Right lobe of liver (tissue), 6 donors: ENCODE data around the gene MAST4. TPM values are rescaled to one million over a fixed set of nuclear protein-coding genes. Genes with fewer than 3 reads are reported as not detected.

Source experiments
- ATAC-seq, 4 donors: fragments of 200-7000 bp; cut with Tn5 transposase; one replicate each; pipeline ENCODE4 v1.9.1; 2020; ENCODE audit warnings: mild to moderate bottlenecking in 4 of 4, moderate library complexity in 4 of 4
- DNase-seq, 3 donors: peaks; one replicate each; pipeline ENCODE4 v3.0.0-alpha.2; 2020
- H3K27ac ChIP-seq, 3 donors: fragments of 200-600 bp; one replicate each; pipeline ENCODE4 v1.8.0; 2022
- H3K27me3 ChIP-seq, 2 donors: fragments of 200-600 bp; one replicate each; pipeline ENCODE4 v1.8.0; 2022
- H3K36me3 ChIP-seq, 4 donors: fragments of 200-600 bp; sonication (generic) in 1 of 4; one replicate each; pipeline versions ENCODE4 v1.5.1 to v1.8.0; 2017 to 2022; ENCODE audit warnings: control low read depth in 1 of 4
- H3K4me1 ChIP-seq, 4 donors: fragments of 200-600 bp; sonication (generic) in 1 of 4; one replicate each; pipeline versions ENCODE4 v1.5.1 to v1.8.0; 2017 to 2022; ENCODE audit warnings: control low read depth in 1 of 4
- H3K4me3 ChIP-seq, 3 donors: fragments of 200-600 bp; one replicate each; pipeline ENCODE4 v1.8.0; 2022
- H3K9me3 ChIP-seq, 4 donors: fragments of 200-600 bp; sonication (generic) in 1 of 4; one replicate each; pipeline versions ENCODE4 v1.5.1 to v1.8.0; 2017 to 2022; ENCODE audit warnings: control low read depth in 1 of 4
- CTCF ChIP-seq, 4 donors: fragments of 200-600 bp in 3 of 4; fragments of 450-650 bp in 1 of 4; IDR thresholded peaks; one replicate each; pipeline versions ENCODE4 v1.5.1 to v1.8.0; 2016 to 2022; ENCODE audit warnings: antibody characterized with exemption in 4 of 4, mild to moderate bottlenecking in 2 of 4
- POLR2A ChIP-seq: fragments of 450-650 bp; IDR thresholded peaks from one replicate; pipeline ENCODE4 v1.6.1; 2017; ENCODE audit warnings: antibody characterized with exemption, mild to moderate bottlenecking
- WGBS: methylation state at CpG from one replicate; pipeline ENCODE4 v1.1.6; 2018; ENCODE audit warnings: low coverage, low lambda C conversion rate; ENCODE audit not compliant: insufficient coverage; ENCODE audit errors: missing lambda C conversion rate; 5-methylcytosine and 5-hydroxymethylcytosine counted together
- intact Hi-C, 2 donors: fragments of 100-400 bp; cut with DNase I; formaldehyde crosslinking; loops; one replicate each; pipeline versions ENCODE4 v1.11.2 to v1.14.1; 2022
- total RNA-seq, 6 experiments: library from RNA; depleted of rRNA in 2 of 6; stranded (reverse); fragments of >200 nt in 2 of 6; fragmentation: NEBNext Ultra II Directional in 3 of 6; extraction: Animal tissue kit (Norgen Biotek cat#: 25700) in 3 of 6; gene quantifications; one replicate each; pipeline versions ENCODE4 v1.1.0 to v1.2.4, GENCODE V29; 2016 to 2023
- donor health status: DM: no; HTN: yes; CAD: no.
- donor health status: DM: no; HTN: no; CAD: no.
- donor health status: DM: no; HTN: no; CAD: no.
- donor health status: DM: no; HTN: yes; CAD: no.
- donor health status: DM: no; HTN: yes; CAD: no.

The MAST4 gene
- total RNA-seq, 6 experiments from 2014 or later, result 9.4 to 23.5 (median 13.9) TPM

- Histone ChIP-seq H3K9me3 (no peaks in the 10 kb centered on the region), H3K4me1 (no peaks in the 10 kb centered on the region), H3K4me3 (no peak overlapping the region), H3K27ac (no peak overlapping the region), H3K27me3 (no peaks in the 10 kb centered on the region), H3K36me3 (no peaks in the 10 kb centered on the region)
- 44% methylated on average over 2 of the region's 2 CpGs for WGBS
- DNase-seq (no peak), ATAC-seq (peak in 2 of 4 donors; percentile 34 to 39)
- TF ChIP-seq CTCF (IDR thresholded peaks at IDR 0.05), result no peak
- intact Hi-C loops, result no loop called here
Measured at GRCh38 chr5:66829826-66830225, 233.6 kb downstream of the MAST4 start.

GRCh38 chr5:66830636-66831035 lies 234.4 kb downstream of the MAST4 start:
- no peaks in the 10 kb centered on the region for H3K36me3 ChIP-seq
- ATAC-seq, result peak in 3 of 4 donors; percentile 26 to 39 (median 35)
- TF ChIP-seq POLR2A (no peak), CTCF (IDR thresholded peaks at IDR 0.05) (peak in 3 of 4 donors; percentile 23 to 35 (median 33))
- H3K27ac ChIP-seq, result no peak overlapping the region
- intact Hi-C loops, result no loop called here
- no peaks in the 10 kb centered on the region for H3K27me3 ChIP-seq
- no peak overlapping the region for H3K4me3 ChIP-seq
- H3K4me1 ChIP-seq, result no peaks in the 10 kb centered on the region
- no peaks in the 10 kb centered on the region for H3K9me3 ChIP-seq
- 4% methylated on average over 1 of the region's 1 CpG for WGBS
- no peak for DNase-seq

- DNase-seq (no peak), ATAC-seq (no peak)
- Histone ChIP-seq H3K27me3 (no peaks in the 10 kb centered on the region), H3K4me3 (no peak overlapping the region), H3K36me3 (no peaks in the 10 kb centered on the region), H3K4me1 (no peaks in the 10 kb centered on the region), H3K9me3 (no peaks in the 10 kb centered on the region), H3K27ac (no peak overlapping the region)
- intact Hi-C loops, result no loop called here
- TF ChIP-seq POLR2A, result no peak
- no peak for TF ChIP-seq CTCF (IDR thresholded peaks at IDR 0.05)
- 78% methylated on average over 3 of the region's 3 CpGs for WGBS
Measured at GRCh38 chr5:66839636-66840185, 243.5 kb downstream of the MAST4 start.

- intact Hi-C loops, result no loop called here
- TF ChIP-seq CTCF (IDR thresholded peaks at IDR 0.05), result no peak
- TF ChIP-seq POLR2A, result no peak
- H3K27me3 ChIP-seq, result no peaks in the 10 kb centered on the region
- ATAC-seq (no peak), DNase-seq (no peak)
- no peaks in the 10 kb centered on the region for H3K9me3 ChIP-seq
- H3K27ac ChIP-seq, result no peak overlapping the region
- no peak overlapping the region for H3K4me3 ChIP-seq
- H3K4me1 ChIP-seq, result no peaks in the 10 kb centered on the region
- no peaks in the 10 kb centered on the region for H3K36me3 ChIP-seq
- 60% methylated on average over 1 of the region's 2 CpGs for WGBS
Measured at GRCh38 chr5:66840511-66841013, 244.4 kb downstream of the MAST4 start.
